HFF-Myc (cell line): ENCODE data around the gene MYLK.

Source experiments
- DNase-seq: peaks from one replicate; pipeline ENCODE4 v3.0.0-alpha.2; 2011; ENCODE audit warnings: low read depth; ENCODE audit errors: extremely low read depth
- H3K4me3 ChIP-seq: replicated peaks from 2 replicates; pipeline ENCODE4 v1.5.1; 2011; ENCODE audit warnings: low read depth, mild to moderate bottlenecking, control low read depth, low read length
- CTCF ChIP-seq: IDR thresholded peaks from 2 replicates; pipeline ENCODE4 v1.5.1; 2012; ENCODE audit warnings: mild to moderate bottlenecking, low read depth, low read length, control low read depth; ENCODE audit errors: missing control alignments

MYLK gene

GRCh38 chr3:123595396-123596180, 288.5 kb downstream of the MYLK start:
- TF ChIP-seq CTCF: no peak
- H3K4me3 ChIP-seq: no peak overlapping the region
- DNase-seq: no peak

GRCh38 chr3:123593381-123593780, 290.8 kb downstream of the MYLK start:
- TF ChIP-seq CTCF: no peak
- no peak for DNase-seq

GRCh38 chr3:123590685-123591450, 293.3 kb downstream of the MYLK start:
- no peak overlapping the region for H3K4me3 ChIP-seq
- no peak for TF ChIP-seq CTCF
- no peak for DNase-seq

More at GRCh38 chr3:123593381-123593780, 290.8 kb downstream of the MYLK start:
- H3K4me3 ChIP-seq: no peak overlapping the region

GRCh38 chr3:123587401-123587800, 296.7 kb downstream of the MYLK start:
- no peak overlapping the region for H3K4me3 ChIP-seq
- TF ChIP-seq CTCF: no peak

GRCh38 chr3:123586968-123587367, 297.2 kb downstream of the MYLK start:
- no peak for TF ChIP-seq CTCF
- no peak for DNase-seq
- peak overlapping the region; percentile 63; the same call in 1 of the 2 replicates for H3K4me3 ChIP-seq

More at GRCh38 chr3:123587401-123587800, 296.7 kb downstream of the MYLK start:
- no peak for DNase-seq

GRCh38 chr3:123586131-123586530, 298.0 kb downstream of the MYLK start:
- TF ChIP-seq CTCF: no peak
- DNase-seq: peak; percentile 27
- H3K4me3 ChIP-seq: peak overlapping the region; percentile 63
